Breast epithelium (tissue), 3 donors: ENCODE measurements around the gene PCDH15.

Source experiments
- CTCF ChIP-seq, 3 donors: fragments of 450-650 bp; IDR thresholded peaks; one replicate each; pipeline ENCODE4 v1.5.1; 2016 to 2017; ENCODE audit warnings: antibody characterized with exemption in 3 of 3, mild to moderate bottlenecking in 3 of 3, moderate library complexity in 3 of 3
- POLR2AphosphoS5 ChIP-seq, 3 donors: sonication (generic); formaldehyde crosslinking; IDR thresholded peaks; one replicate each; pipeline ENCODE4 v1.6.1; 2017; ENCODE audit warnings: antibody characterized with exemption in 3 of 3

DNA sequence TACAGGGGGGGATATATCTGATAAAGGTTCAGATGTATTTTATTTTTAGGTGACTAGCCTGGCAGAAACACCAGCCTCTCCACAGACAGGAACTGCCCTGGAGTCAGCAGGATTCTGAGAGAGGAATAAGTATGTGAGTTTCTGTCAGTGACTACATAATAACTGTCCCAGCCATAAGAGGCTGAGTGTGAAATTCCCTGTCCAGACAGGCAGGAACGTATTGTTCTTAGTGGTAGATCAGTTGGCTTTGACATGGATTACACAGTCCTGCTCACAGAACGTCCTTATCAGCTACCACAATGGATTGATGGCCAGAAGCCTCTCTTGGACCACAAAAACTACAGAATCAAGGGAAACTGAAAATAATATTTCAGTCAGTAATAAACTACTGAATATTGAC lies 709.8 kb downstream of the PCDH15 start:
- TF ChIP-seq CTCF (IDR thresholded peaks at IDR 0.05) = no peak
- TF ChIP-seq POLR2AphosphoS5 (IDR thresholded peaks at IDR 0.05) = no peak
